Activated CD8-positive, alpha-beta T cell treated with anti-CD3 and anti-CD28 coated beads for 36 hours (primary cell): Measurements from ENCODE around the gene LY86. TPM values are rescaled to one million over a fixed set of nuclear protein-coding genes. Genes with fewer than 3 reads are reported as not detected.

Experiments
- ATAC-seq: fragments of 200-7000 bp; cut with Tn5 transposase; one replicate; pipeline ENCODE4 v1.10.0; 2021; ENCODE audit warnings: mild to moderate bottlenecking, moderate library complexity
- CTCF ChIA-PET: fragments of 350-600 bp; sonication (Branson Sonifier 250); formaldehyde crosslinking; loops from one replicate; lab custom pipeline; 2021; ENCODE audit warnings: antibody characterized with exemption; lab: Charles Lee
- POLR2A ChIA-PET: fragments of 350-600 bp; sonication (Branson Sonifier 250); formaldehyde crosslinking; loops from one replicate; lab custom pipeline; 2021; ENCODE audit warnings: antibody characterized with exemption; lab: Charles Lee
- DNase-seq: peaks from one replicate; pipeline ENCODE4 v3.0.0-alpha.2; 2020
- H3K27ac Mint-ChIP-seq: one replicate; pipeline ENCODE4 v1.8.0; 2021; ENCODE audit warnings: mild to moderate bottlenecking, mixed read lengths
- H3K27me3 Mint-ChIP-seq: one replicate; pipeline ENCODE4 v1.8.0; 2021; ENCODE audit warnings: mixed read lengths
- H3K36me3 Mint-ChIP-seq: one replicate; pipeline ENCODE4 v1.8.0; 2021; ENCODE audit warnings: low read depth, mixed read lengths
- H3K4me1 Mint-ChIP-seq: one replicate; pipeline ENCODE4 v1.8.0; 2021; ENCODE audit warnings: low read depth, mixed read lengths
- H3K4me3 Mint-ChIP-seq: one replicate; pipeline ENCODE4 v1.8.0; 2021; ENCODE audit warnings: mild to moderate bottlenecking, moderate library complexity, mixed read lengths
- H3K9me3 Mint-ChIP-seq: one replicate; pipeline ENCODE4 v1.8.0; 2021; ENCODE audit warnings: mixed read lengths
- intact Hi-C: fragments of 100-400 bp; cut with micrococcal nuclease; formaldehyde crosslinking; loops from one replicate; pipeline ENCODE4 v1.10.0; 2022
- total RNA-seq, 2 experiments: library from RNA; stranded (reverse); gene quantifications; one replicate each; pipeline ENCODE4 v1.2.3, GENCODE V29; 2021
- TF ChIP-seq, protein P1 (sequence below): fragments of 200-600 bp; IDR thresholded peaks from one replicate; pipeline ENCODE4 v1.8.0; 2022; ENCODE audit warnings: antibody characterized with exemption, mild to moderate bottlenecking

The LY86 gene
- total RNA-seq, 2 experiments from 2014 or later = 0.32 TPM; not detected in 1

GRCh38 chr6:6545616-6546317, 42.8 kb upstream of the LY86 start:
- DNase-seq (no peak), ATAC-seq (no peak)
- Mint-ChIP-seq H3K27me3 (peaks cover 38% of the 10 kb centered on the region), H3K9me3 (no peaks in the 10 kb centered on the region), H3K4me1 (no peaks in the 10 kb centered on the region), H3K27ac (no peak overlapping the region), H3K4me3 (no peak overlapping the region), H3K36me3 (no peaks in the 10 kb centered on the region)
- ChIA-PET CTCF (interaction anchor here (1.0 to 3.9 kb wide), 10 partner anchors 12 to 1075 kb away, joined by 3 to 41 read pairs (median 10); no protein-coding TSS in a partner anchor), POLR2A (no interaction called here)
- TF ChIP-seq, protein P1, sequence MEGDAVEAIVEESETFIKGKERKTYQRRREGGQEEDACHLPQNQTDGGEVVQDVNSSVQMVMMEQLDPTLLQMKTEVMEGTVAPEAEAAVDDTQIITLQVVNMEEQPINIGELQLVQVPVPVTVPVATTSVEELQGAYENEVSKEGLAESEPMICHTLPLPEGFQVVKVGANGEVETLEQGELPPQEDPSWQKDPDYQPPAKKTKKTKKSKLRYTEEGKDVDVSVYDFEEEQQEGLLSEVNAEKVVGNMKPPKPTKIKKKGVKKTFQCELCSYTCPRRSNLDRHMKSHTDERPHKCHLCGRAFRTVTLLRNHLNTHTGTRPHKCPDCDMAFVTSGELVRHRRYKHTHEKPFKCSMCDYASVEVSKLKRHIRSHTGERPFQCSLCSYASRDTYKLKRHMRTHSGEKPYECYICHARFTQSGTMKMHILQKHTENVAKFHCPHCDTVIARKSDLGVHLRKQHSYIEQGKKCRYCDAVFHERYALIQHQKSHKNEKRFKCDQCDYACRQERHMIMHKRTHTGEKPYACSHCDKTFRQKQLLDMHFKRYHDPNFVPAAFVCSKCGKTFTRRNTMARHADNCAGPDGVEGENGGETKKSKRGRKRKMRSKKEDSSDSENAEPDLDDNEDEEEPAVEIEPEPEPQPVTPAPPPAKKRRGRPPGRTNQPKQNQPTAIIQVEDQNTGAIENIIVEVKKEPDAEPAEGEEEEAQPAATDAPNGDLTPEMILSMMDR = no peak
- intact Hi-C loops = loop anchor here (2.0 to 10.0 kb wide), 2 partner anchors 489 to 1071 kb away; no protein-coding TSS in a partner anchor

DNA sequence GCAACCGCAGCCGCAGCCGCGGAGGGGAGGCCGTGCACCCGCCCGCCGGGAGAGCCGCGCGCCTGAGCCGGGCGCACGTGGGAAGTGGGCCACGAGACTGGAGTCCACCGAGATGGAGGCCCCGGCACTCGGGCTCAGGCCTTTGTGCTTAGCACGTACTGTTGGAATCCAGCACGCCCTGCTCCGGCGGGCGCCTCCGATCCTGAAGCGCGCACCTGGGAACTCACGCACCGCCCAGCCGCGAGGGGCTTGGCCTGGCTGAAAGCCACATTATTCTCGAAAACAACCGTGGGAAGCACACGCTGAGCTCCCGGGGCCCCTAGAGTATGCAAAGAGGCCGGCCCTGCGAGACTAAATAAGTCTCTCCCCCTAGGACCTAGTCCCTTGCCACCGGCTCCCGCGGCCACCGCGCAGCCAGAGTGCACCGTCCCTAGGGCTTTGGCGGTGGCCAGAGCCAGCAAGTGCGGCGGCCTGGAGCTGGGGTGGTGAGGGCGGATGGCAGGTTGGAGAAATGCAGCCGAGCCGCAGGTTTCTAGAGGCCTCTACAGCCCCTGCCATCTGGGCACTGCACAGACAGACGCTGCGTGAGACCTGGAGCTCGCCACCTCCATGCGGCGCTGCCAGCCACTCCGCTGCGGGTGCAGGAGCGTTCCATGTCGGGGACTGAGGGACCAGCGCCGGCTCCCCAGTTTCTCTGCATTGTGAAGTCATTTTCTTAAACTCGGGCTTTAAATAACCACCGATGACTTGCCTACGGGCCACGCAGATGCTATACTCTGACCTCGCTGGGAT, 42.0 kb upstream of the LY86 start:
- ChIA-PET CTCF (interaction anchor here (0.7 to 3.9 kb wide), 35 partner anchors 9 to 1075 kb away, joined by 3 to 41 read pairs (median 4); no protein-coding TSS in a partner anchor), POLR2A (interaction anchor here (1.3 kb wide), 1 partner anchor 540 kb away, joined by 3 read pairs; the partner anchor contains the start of gene NRN1)
- ATAC-seq (peak; percentile 59), DNase-seq (peak; percentile 21)
- Mint-ChIP-seq H3K9me3 (no peaks in the 10 kb centered on the region), H3K4me3 (peak overlapping the region; percentile 64), H3K4me1 (no peaks in the 10 kb centered on the region), H3K27ac (no peak overlapping the region), H3K36me3 (no peaks in the 10 kb centered on the region), H3K27me3 (peaks cover 39% of the 10 kb centered on the region)
- TF ChIP-seq, protein P1 = no peak
- intact Hi-C loops = loop anchor here (2.0 to 10.0 kb wide), 2 partner anchors 490 to 1072 kb away; no protein-coding TSS in a partner anchor

DNA sequence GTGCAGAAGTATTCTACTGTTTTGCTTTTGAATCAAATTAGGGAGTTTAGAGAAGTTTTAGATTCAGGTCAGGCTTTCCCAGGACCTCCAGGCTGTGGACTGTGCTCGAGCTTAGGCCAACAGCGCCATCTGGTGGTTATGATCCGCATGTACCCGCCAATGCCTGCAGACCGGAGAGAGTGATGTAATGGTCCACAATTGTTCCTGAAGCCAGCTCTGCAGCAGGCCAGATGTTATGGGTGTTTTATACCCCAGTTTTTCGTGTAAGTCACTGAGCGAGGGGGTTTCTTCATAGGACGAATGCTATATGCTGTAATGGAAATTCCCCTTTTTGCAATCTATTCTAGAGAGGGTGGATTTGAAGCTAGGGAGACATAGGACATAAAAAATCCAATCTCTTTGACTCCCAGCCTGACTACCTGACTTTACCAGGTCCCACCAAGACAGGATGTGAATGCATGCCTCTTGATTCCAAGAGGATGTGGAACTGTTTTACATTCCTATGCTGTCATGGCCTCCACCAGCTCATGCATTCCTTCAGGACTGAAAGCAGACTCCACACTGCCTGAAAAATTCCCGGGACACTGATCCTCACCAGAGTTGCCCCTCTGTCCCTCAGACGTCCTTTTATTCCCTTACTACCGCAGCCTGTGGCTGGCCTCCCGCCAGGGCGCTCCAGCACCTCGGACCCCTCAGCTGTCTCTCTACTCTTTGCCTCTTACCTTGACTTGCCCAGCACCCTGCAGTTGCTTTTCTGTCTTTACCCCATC, 41.2 kb upstream of the LY86 start:
- intact Hi-C loops = loop anchor here (2.0 to 10.0 kb wide), 2 partner anchors 490 to 1072 kb away; no protein-coding TSS in a partner anchor
- no peaks in the 10 kb centered on the region for H3K4me1 Mint-ChIP-seq
- peak; percentile 86 for DNase-seq
- no peaks in the 10 kb centered on the region for H3K36me3 Mint-ChIP-seq
- H3K27me3 Mint-ChIP-seq = peaks cover 31% of the 10 kb centered on the region
- ATAC-seq = peak; percentile 95
- TF ChIP-seq, protein P1 = peak; percentile 96
- H3K9me3 Mint-ChIP-seq = no peaks in the 10 kb centered on the region
- no peak overlapping the region for H3K27ac Mint-ChIP-seq
- ChIA-PET CTCF (interaction anchor here (0.7 to 3.9 kb wide), 54 partner anchors 8 to 919 kb away, joined by 3 to 41 read pairs (median 3); no protein-coding TSS in a partner anchor), POLR2A (interaction anchor here (1.3 kb wide), 1 partner anchor 541 kb away, joined by 3 read pairs; the partner anchor contains the start of gene NRN1)
- peak overlapping the region; percentile 64 for H3K4me3 Mint-ChIP-seq

DNA sequence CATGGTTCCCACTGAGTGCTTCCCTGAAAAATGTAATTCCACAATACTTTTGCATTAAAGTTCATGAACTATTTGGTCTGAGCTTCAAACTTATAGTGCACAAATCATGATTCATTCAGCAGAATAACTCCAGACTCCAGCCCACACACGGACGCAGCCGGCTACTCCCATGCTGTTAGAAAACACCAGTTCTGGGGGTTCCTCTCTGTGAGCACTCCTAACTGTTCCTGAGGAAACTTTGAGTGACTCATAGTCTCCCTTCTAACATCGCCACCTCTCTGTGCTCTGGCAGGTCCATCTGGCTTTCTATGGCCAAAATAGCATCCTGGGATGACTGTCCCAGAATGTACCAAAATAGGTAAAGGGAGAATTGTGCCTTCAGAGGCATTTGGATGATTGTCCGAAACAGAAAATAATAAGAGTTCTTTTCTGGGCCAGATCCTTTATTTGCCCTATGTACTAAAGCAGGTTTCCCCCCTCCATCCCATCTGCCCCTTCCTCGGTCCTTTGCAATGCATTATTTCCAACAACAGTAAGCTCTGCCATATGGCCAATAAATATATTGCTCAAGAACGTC, 32.3 kb upstream of the LY86 start:
- no peak overlapping the region for H3K4me3 Mint-ChIP-seq
- no peak overlapping the region for H3K27ac Mint-ChIP-seq
- intact Hi-C loops = no loop called here
- peaks cover 3% of the 10 kb centered on the region for H3K27me3 Mint-ChIP-seq
- H3K9me3 Mint-ChIP-seq = no peaks in the 10 kb centered on the region
- CTCF ChIA-PET = interaction anchor here (0.7 to 4.6 kb wide), 9 partner anchors 9 to 121 kb away, joined by 3 to 34 read pairs (median 3); no protein-coding TSS in a partner anchor
- H3K4me1 Mint-ChIP-seq = peaks cover 33% of the 10 kb centered on the region
- H3K36me3 Mint-ChIP-seq = no peaks in the 10 kb centered on the region
- ATAC-seq = no peak
- POLR2A ChIA-PET = no interaction called here
- TF ChIP-seq, protein P1 = no peak
- no peak for DNase-seq
